ENCODE data around the gene TOLLIP. TPM values are rescaled to one million over a fixed set of nuclear protein-coding genes. Genes with fewer than 3 reads are reported as not detected.

The TOLLIP gene
- total RNA-seq, 1 donor from 2014 or later: 71.6 TPM

DNA sequence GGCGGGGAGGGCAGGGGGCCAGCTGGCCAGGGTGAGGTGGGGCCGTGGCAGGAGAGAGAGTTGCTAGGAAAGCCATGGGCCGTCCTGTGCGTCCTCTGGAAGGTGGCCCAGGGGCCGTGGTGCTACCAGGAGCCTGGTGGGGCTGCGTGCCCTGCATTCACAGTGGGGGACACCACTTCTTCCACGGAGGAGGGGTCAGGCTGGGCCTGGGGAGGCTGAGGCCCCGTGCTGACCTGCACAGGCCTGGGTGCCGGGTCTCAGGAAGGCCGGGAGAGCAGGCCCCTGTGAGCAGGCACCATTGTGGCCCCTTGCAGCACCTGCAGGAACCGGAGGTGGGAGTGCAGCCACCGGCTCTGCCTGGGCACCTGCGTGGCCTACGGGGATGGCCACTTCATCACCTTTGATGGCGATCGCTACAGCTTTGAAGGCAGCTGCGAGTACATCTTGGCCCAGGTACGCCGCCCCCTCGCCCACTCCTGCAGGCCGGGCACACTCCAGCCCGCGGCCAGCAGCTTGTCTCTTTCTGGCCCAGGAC is 74.6 kb downstream of the TOLLIP start:
- TF ChIP-seq CTCF (IDR thresholded peaks at IDR 0.05): no peak
- Mint-ChIP-seq H3K9me3 (ENCODE audit: unreplicated experiment) (no peaks in the 10 kb centered on the region), H3K27me3 (ENCODE audit: unreplicated experiment) (no peaks in the 10 kb centered on the region), H3K27ac (ENCODE audit: unreplicated experiment) (no peak overlapping the region), H3K36me3 (ENCODE audit: unreplicated experiment) (no peaks in the 10 kb centered on the region), H3K4me1 (ENCODE audit: unreplicated experiment) (peaks cover 1% of the 10 kb centered on the region), H3K4me3 (ENCODE audit: unreplicated experiment) (no peak overlapping the region)
- DNase-seq (ENCODE audit: extremely low spot score, unreplicated experiment): no peak

DNA sequence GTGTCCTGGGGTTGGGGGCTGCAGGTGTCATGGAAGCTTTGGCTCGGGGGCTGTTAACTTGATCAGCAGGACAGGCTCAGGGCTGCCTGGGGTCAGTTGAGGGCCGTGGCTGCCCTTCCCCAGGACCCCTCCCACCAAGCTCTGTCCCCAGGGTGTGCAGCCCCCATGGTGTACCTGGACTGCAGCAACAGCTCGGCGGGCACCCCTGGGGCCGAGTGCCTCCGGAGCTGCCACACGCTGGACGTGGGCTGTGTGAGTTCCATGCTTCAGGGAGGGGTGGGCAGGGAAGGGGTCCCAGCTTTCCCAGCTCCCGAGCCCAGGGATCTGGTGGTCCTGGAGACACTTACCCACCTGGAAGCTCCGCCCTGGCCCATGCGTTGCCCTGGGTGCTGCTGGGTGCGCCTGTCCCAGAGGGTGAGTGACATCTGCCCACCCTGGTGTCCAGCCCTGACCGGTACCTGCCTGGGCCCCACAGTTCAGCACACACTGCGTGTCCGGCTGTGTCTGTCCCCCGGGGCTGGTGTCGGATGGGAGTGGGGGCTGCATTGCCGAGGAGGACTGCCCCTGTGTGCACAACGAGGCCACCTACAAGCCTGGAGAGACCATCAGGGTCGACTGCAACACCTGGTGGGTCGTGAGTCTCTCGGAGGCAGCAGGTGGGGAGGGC is 75.2 kb downstream of the TOLLIP start:
- Mint-ChIP-seq H3K27ac (ENCODE audit: unreplicated experiment) (no peak overlapping the region), H3K4me1 (ENCODE audit: unreplicated experiment) (peaks cover 1% of the 10 kb centered on the region), H3K4me3 (ENCODE audit: unreplicated experiment) (no peak overlapping the region), H3K36me3 (ENCODE audit: unreplicated experiment) (no peaks in the 10 kb centered on the region), H3K9me3 (ENCODE audit: unreplicated experiment) (no peaks in the 10 kb centered on the region), H3K27me3 (ENCODE audit: unreplicated experiment) (no peaks in the 10 kb centered on the region)
- no peak for DNase-seq (ENCODE audit: extremely low spot score, unreplicated experiment)
- TF ChIP-seq CTCF (IDR thresholded peaks at IDR 0.05): no peak

DNA sequence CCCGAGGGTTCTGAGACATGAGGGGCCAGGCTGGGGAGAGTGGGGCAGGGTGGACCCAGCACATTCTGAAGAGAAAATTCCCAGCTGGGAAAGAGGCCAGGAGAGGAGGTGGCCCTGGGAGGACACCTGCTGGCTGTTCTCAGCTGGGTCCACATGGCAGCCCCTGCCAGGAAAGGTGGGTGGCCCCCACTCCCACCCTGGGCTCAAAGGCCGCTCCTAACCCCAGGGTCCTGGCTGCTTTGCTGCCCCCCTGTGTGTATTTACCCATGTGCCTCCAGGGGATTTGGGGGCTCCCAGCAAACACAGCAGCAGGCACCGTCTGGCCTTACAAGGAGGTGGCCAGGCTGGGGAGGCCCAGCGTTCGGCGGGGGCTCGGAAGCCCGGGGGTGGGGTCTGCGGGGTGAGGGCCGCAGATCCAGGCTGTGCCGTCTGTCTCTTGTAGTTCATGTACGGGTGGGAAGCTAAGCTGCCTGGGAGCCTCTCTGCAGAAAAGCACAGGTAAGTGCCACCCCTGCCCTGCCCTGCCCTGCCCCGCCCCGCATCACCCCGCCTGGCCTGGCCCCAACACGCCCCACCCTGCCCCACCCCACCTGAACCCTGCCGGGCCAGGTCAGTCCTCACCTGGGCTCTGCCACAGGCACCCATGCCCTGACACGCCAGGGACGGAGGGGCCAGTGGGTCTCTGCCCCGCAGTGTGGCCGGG is 75.9 kb downstream of the TOLLIP start:
- Mint-ChIP-seq H3K27ac (ENCODE audit: unreplicated experiment) (no peak overlapping the region), H3K4me3 (ENCODE audit: unreplicated experiment) (no peak overlapping the region), H3K27me3 (ENCODE audit: unreplicated experiment) (no peaks in the 10 kb centered on the region), H3K36me3 (ENCODE audit: unreplicated experiment) (no peaks in the 10 kb centered on the region), H3K9me3 (ENCODE audit: unreplicated experiment) (no peaks in the 10 kb centered on the region), H3K4me1 (ENCODE audit: unreplicated experiment) (peaks cover 1% of the 10 kb centered on the region)
- no peak for DNase-seq (ENCODE audit: extremely low spot score, unreplicated experiment)
- TF ChIP-seq CTCF (IDR thresholded peaks at IDR 0.05): no peak

- Mint-ChIP-seq H3K27ac (ENCODE audit: unreplicated experiment) (no peak overlapping the region), H3K27me3 (ENCODE audit: unreplicated experiment) (no peaks in the 10 kb centered on the region), H3K36me3 (ENCODE audit: unreplicated experiment) (no peaks in the 10 kb centered on the region), H3K4me1 (ENCODE audit: unreplicated experiment) (peaks cover 1% of the 10 kb centered on the region), H3K9me3 (ENCODE audit: unreplicated experiment) (no peaks in the 10 kb centered on the region), H3K4me3 (ENCODE audit: unreplicated experiment) (no peak overlapping the region)
- TF ChIP-seq CTCF (IDR thresholded peaks at IDR 0.05): no peak
- no peak for DNase-seq (ENCODE audit: extremely low spot score, unreplicated experiment)
These were observed 76.5 kb downstream of the TOLLIP start for GRCh38 chr11:1232883-1233321.

Measured in osteocyte (in vitro differentiated cells).